ENCODE measurements around the gene GMCL1.
"Not testable (repeated sequence)": the region's sequence is repeated elsewhere in the genome, so short reads cannot be mapped to it uniquely, and the experiment has no call there.

Gene GMCL1

GRCh38 chr2:69863298-69863697, 33.8 kb downstream of the GMCL1 start:
- no peak for DNase-seq

- no peak for DNase-seq
Observed at GRCh38 chr2:69888451-69888850, 59.0 kb downstream of the GMCL1 start.

GRCh38 chr2:69889302-69889701, 59.8 kb downstream of the GMCL1 start:
- DNase-seq = no peak

GRCh38 chr2:69890881-69891280, 61.4 kb downstream of the GMCL1 start:
- no peak for DNase-seq

- not testable (repeated sequence) for DNase-seq
Observed at GRCh38 chr2:69892838-69893424, 63.5 kb downstream of the GMCL1 start.

- peak; percentile 45 to 84 (median 63) for DNase-seq
Observed at GRCh38 chr2:69893684-69894551, 64.5 kb downstream of the GMCL1 start, which contains the start of gene SNRNP27. Gene SNRNP27, plus strand, starts transcription at chr2:69893956. Its CDS starts 29 bp downstream, at chr2:69893985.

GRCh38 chr2:69894737-69895136, 65.3 kb downstream of the GMCL1 start:
- not testable (repeated sequence) for DNase-seq

GRCh38 chr2:69902213-69902922, 72.9 kb downstream of the GMCL1 start:
- DNase-seq = peak in 1 of 5 donors; percentile 35

GRCh38 chr2:69907216-69907615, 77.8 kb downstream of the GMCL1 start:
- DNase-seq = no peak

GRCh38 chr2:69911985-69912563, 82.6 kb downstream of the GMCL1 start:
- peak in 2 of 5 donors; percentile 13 to 63 for DNase-seq

GRCh38 chr2:69914164-69914949, 84.9 kb downstream of the GMCL1 start:
- DNase-seq = peak; percentile 30 to 100 (median 100)

- DNase-seq = peak in 1 of 5 donors; percentile 99
Observed at GRCh38 chr2:69914950-69915945, 85.8 kb downstream of the GMCL1 start, which contains the start of gene MXD1. Gene MXD1, plus strand, starts transcription at chr2:69915109. Its CDS starts 222 bp downstream, at chr2:69915331.

GRCh38 chr2:69916106-69916505, 86.6 kb downstream of the GMCL1 start:
- DNase-seq = no peak

GRCh38 chr2:69917852-69918251, 88.4 kb downstream of the GMCL1 start:
- DNase-seq = no peak

GRCh38 chr2:69918401-69918800, 88.9 kb downstream of the GMCL1 start:
- no peak for DNase-seq

- DNase-seq = no peak
Observed at GRCh38 chr2:69923116-69923515, 93.7 kb downstream of the GMCL1 start.

- no peak for DNase-seq
Observed at GRCh38 chr2:69926849-69927515, 97.5 kb downstream of the GMCL1 start.

All from T-helper 1 cell (primary cell).